Stimulated activated CD4-positive, alpha-beta T cell treated with anti-CD3 and anti-CD28 coated beads, Interleukin-15, amount 100 ng/mL, for 1 hour (primary cell): ENCODE data around the gene ITGB3.

Experiments used
- DNase-seq, 2 donors: peaks; one replicate each; pipeline ENCODE4 v3.0.0-alpha.2; 2020; ENCODE audit warnings: low read depth in 1 of 2, low spot score in 1 of 2

ITGB3 gene

GRCh38 chr17:47295874-47296255 lies 42.2 kb downstream of the ITGB3 start:
- no peak for DNase-seq

- DNase-seq, result no peak
These were observed 44.2 kb downstream of the ITGB3 start for GRCh38 chr17:47297661-47298400.

GRCh38 chr17:47298712-47299111 lies 45.1 kb downstream of the ITGB3 start:
- DNase-seq, result no peak

- DNase-seq, result no peak
These were observed 45.7 kb downstream of the ITGB3 start for GRCh38 chr17:47299239-47299910.

GRCh38 chr17:47300718-47301117 lies 47.1 kb downstream of the ITGB3 start:
- no peak for DNase-seq

GRCh38 chr17:47301161-47301560 lies 47.5 kb downstream of the ITGB3 start:
- DNase-seq, result no peak

GRCh38 chr17:47301831-47302230 lies 48.2 kb downstream of the ITGB3 start:
- no peak for DNase-seq

- DNase-seq, result no peak
These were observed 50.6 kb downstream of the ITGB3 start for GRCh38 chr17:47304186-47304585.

GRCh38 chr17:47305302-47305923 lies 51.8 kb downstream of the ITGB3 start:
- no peak for DNase-seq

- DNase-seq, result no peak
These were observed 56.6 kb downstream of the ITGB3 start for GRCh38 chr17:47310186-47310733.

GRCh38 chr17:47311420-47311819 lies 57.8 kb downstream of the ITGB3 start:
- DNase-seq, result no peak

GRCh38 chr17:47315451-47316266 lies 62.0 kb downstream of the ITGB3 start:
- no peak for DNase-seq

- no peak for DNase-seq
These were observed 62.7 kb downstream of the ITGB3 start for GRCh38 chr17:47316311-47316710.

- no peak for DNase-seq
These were observed 63.5 kb downstream of the ITGB3 start for GRCh38 chr17:47317119-47317518.

GRCh38 chr17:47318197-47318918 lies 64.7 kb downstream of the ITGB3 start:
- no peak for DNase-seq

GRCh38 chr17:47320879-47321502 lies 67.4 kb downstream of the ITGB3 start:
- no peak for DNase-seq

- DNase-seq, result peak; percentile 56 to 68
These were observed 70.0 kb downstream of the ITGB3 start, which contains the start of gene EFCAB13 for GRCh38 chr17:47323382-47324223. TSS of gene EFCAB13 (plus strand) at chr17:47323955. CDS start at chr17:47328354, 4,399 bp downstream.

GRCh38 chr17:47324224-47325020 lies 70.8 kb downstream of the ITGB3 start:
- DNase-seq, result peak in 1 of 2 donors; percentile 25
